ENCODE measurements around the gene MAGI2. TPM values are rescaled to one million over a fixed set of nuclear protein-coding genes. Genes with fewer than 3 reads are reported as not detected.

Gene MAGI2
- total RNA-seq, 1 donor from 2014 or later = 6.9 TPM

- no peak for DNase-seq
These were observed 1381.8 kb downstream of the MAGI2 start for GRCh38 chr7:78071491-78072200.

GRCh38 chr7:78066599-78066998 lies 1386.9 kb downstream of the MAGI2 start:
- DNase-seq = no peak

- DNase-seq = no peak
These were observed 1389.7 kb downstream of the MAGI2 start for GRCh38 chr7:78063758-78064157.

GRCh38 chr7:78062214-78062613 lies 1391.3 kb downstream of the MAGI2 start:
- DNase-seq = no peak

GRCh38 chr7:78057571-78057970 lies 1395.9 kb downstream of the MAGI2 start:
- DNase-seq = no peak

GRCh38 chr7:78055599-78055998 lies 1397.9 kb downstream of the MAGI2 start:
- DNase-seq = no peak

- DNase-seq = no peak
These were observed 1398.4 kb downstream of the MAGI2 start for GRCh38 chr7:78055001-78055573.

GRCh38 chr7:78052112-78052511 lies 1401.4 kb downstream of the MAGI2 start:
- no peak for DNase-seq

- DNase-seq = no peak
These were observed 1405.7 kb downstream of the MAGI2 start for GRCh38 chr7:78047800-78048199.

- DNase-seq = no peak
These were observed 1410.3 kb downstream of the MAGI2 start for GRCh38 chr7:78043159-78043558.

GRCh38 chr7:78041423-78041822 lies 1412.0 kb downstream of the MAGI2 start:
- no peak for DNase-seq

GRCh38 chr7:78039790-78040776 lies 1413.4 kb downstream of the MAGI2 start:
- DNase-seq = no peak

- no peak for DNase-seq
These were observed 1414.9 kb downstream of the MAGI2 start for GRCh38 chr7:78038465-78039080.

- DNase-seq = no peak
These were observed 1415.9 kb downstream of the MAGI2 start for GRCh38 chr7:78037603-78038002.

GRCh38 chr7:78033410-78033809 lies 1420.1 kb downstream of the MAGI2 start:
- DNase-seq = no peak

- DNase-seq = no peak
These were observed 1427.0 kb downstream of the MAGI2 start for GRCh38 chr7:78026492-78026891.

- no peak for DNase-seq
These were observed 1428.9 kb downstream of the MAGI2 start for GRCh38 chr7:78024591-78024990.

GRCh38 chr7:78023191-78023590 lies 1430.3 kb downstream of the MAGI2 start:
- DNase-seq = no peak

- DNase-seq = no peak
These were observed 1431.3 kb downstream of the MAGI2 start for GRCh38 chr7:78022165-78022564.

- DNase-seq = peak; percentile 52
These were observed 1432.6 kb downstream of the MAGI2 start for GRCh38 chr7:78020874-78021249.

- peak; percentile 85 for DNase-seq
These were observed 1433.2 kb downstream of the MAGI2 start for GRCh38 chr7:78020136-78020873.

Measured in skin of body (tissue), 2 donors.